Stimulated activated CD8-positive, alpha-beta memory T cell treated with anti-CD3 and anti-CD28 coated beads, Interleukin-12 subunit alpha, Interleukin-12 subunit beta, amount 100 ng/mL, for 24 hours (primary cell): ENCODE results near the gene PCDHGA6.

Source experiments
- DNase-seq: peaks from one replicate; pipeline ENCODE4 v3.0.0-alpha.2; 2020; ENCODE audit errors: extremely low read depth

Gene PCDHGA6

DNA sequence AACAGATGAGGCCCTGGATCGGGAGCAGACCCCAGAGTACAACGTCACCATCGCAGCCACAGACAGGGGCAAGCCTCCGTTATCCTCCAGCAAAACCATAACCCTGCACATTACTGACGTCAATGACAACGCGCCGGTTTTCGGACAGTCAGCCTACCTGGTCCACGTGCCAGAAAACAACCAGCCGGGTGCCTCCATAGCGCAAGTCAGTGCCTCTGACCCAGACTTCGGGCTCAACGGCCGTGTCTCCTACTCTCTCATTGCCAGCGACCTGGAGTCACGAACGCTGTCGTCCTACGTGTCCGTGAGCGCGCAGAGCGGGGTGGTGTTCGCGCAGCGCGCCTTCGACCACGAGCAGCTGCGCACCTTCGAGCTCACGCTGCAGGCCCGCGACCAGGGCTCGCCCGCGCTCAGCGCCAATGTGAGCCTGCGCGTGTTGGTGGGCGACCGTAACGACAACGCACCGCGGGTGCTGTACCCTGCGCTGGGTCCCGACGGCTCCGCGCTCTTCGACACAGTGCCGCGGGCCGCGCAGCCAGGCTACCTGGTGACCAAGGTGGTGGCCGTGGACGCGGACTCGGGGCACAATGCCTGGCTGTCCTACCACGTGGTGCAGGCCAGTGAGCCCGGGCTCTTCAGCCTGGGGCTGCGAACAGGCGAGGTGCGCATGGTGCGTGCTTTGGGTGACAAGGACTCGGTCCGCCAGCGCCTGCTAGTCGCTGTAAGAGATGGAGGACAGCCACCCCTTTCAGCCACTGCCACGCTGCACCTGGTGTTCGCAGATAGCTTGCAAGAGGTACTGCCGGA, 45.6 kb downstream of the PCDHGA6 start:
- no peak for DNase-seq

DNA sequence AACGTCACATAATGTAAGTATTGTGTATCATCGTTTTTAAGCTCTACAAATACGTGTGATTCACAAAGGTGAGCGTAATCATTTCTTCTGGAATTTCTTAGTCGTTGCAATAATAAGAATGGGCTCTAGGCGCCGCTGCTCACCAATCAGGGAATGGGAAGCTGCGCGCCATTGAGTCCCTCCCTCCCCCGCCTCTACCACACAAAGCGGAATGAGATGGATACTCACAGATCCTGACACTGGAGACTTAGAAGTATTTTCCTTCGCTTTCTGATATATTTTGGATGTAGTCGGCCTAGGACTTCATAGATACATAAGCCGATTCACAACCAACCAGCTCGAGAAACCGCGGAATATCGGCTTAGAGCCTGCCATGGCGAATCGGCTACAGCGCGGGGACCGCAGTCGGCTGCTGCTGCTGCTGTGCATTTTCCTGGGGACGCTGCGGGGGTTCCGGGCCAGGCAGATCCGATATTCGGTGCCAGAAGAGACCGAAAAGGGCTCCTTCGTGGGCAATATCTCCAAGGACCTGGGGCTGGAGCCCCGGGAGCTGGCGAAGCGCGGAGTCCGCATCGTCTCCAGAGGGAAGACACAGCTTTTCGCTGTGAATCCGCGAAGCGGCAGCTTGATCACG, 47.3 kb downstream of the PCDHGA6 start, which contains the start of gene PCDHGA11:
Gene PCDHGA11 (plus strand): TSS at position 197 of the 634 bp plus-strand sequence. CDS start 177 bp downstream, at position 374.
- no peak for DNase-seq

DNA sequence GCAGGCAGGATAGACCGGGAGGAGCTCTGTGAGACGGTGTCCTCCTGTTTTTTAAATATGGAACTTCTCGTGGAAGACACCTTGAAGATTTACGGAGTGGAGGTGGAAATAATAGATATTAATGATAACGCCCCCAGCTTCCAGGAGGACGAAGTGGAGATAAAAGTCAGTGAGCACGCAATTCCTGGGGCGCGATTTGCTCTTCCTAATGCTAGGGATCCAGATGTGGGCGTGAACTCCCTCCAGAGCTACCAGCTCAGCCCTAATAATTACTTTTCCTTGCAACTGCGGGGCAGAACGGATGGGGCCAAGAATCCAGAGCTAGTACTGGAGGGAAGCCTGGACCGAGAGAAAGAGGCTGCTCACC, 47.8 kb downstream of the PCDHGA6 start:
- DNase-seq = no peak

DNA sequence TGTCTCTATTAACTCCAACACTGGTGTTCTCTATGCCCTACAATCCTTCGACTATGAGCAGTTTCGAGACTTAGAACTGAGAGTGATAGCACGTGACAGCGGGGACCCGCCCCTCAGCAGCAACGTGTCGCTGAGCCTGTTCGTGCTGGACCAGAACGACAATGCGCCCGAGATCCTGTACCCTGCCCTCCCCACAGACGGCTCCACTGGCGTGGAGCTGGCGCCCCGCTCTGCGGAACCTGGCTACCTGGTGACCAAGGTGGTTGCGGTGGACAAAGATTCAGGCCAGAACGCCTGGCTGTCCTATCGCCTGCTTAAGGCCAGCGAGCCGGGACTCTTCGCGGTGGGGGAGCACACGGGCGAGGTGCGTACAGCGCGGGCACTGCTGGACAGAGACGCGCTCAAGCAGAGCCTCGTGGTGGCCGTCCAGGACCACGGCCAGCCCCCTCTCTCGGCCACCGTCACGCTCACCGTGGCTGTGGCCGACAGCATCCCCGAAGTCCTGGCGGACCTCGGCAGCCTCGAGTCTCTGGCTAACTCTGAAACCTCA, 49.1 kb downstream of the PCDHGA6 start:
- no peak for DNase-seq

DNA sequence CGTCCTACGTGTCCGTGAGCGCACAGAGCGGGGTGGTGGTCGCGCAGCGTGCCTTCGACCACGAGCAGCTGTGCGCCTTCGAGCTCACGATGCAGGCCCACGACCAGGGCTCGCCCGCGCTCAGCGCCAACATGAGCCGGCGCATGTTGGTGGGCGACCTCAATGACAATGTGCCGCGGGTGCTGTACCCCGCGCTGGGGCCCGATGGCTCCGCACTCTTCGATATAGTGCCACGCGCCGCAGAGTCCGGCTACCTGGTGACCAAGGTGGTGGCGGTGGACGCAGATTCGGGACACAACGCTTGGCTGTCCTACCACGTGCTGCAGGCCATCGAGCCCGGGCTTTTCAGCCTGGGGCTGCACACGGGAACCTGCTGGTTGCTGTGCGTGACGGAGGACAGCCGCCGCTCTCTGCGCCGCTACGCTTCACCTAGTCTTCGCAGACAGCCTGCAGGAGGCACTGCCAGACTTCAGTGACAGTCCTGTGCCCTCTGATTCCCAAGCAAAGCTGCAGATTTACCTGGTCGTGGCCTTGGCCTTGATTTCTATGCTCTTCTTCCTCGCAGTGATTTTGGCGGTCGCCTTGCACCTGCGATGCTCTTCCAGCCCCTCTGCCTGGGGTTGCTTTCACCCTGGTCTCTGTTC, 54.2 kb downstream of the PCDHGA6 start:
- DNase-seq = no peak
